GM18508 (cell line): ENCODE data around the gene LIMS2.

Experiments
- ATAC-seq: cut with Tn5 transposase; IDR thresholded peaks from one replicate; pipeline ENCODE4 v1.9.1; 2021; ENCODE audit warnings: moderate number of reproducible peaks; ENCODE audit not compliant: insufficient read depth, unreplicated experiment

LIMS2 gene

GRCh38 chr2:127637236-127637630, 38.1 kb downstream of the LIMS2 start:
- no peak for ATAC-seq

GRCh38 chr2:127636248-127637235, 38.8 kb downstream of the LIMS2 start:
- no peak for ATAC-seq

- no peak for ATAC-seq
These were observed 39.7 kb downstream of the LIMS2 start for GRCh38 chr2:127635380-127636237.

GRCh38 chr2:127634626-127635379, 40.5 kb downstream of the LIMS2 start:
- no peak for ATAC-seq

DNA sequence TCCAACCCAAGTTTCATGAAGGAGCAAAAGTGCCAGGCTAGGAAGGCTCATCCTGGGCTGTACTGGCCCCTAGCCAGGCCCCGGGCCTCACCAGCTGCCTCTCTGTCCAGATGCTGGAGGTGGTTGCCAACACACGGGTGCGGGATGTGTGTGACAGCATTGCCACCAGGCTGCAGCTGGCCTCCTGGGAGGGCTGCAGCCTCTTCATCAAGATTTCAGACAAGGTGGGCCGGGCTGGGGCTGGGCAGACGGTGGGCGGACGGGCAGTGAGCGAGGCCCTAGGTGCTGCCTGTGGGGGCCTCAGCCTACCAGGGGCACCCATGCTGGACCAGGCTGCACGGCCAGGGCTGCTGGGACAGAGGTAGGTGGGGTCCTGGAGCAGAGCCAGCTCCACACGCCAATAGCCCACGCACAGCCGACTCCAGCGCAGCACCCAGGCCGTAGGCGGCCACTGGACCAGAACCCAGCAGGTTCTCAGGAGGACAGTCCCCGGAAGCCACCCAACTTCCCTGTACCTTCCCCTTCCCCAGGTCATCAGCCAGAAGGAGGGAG, 41.2 kb downstream of the LIMS2 start:
- no peak for ATAC-seq

DNA sequence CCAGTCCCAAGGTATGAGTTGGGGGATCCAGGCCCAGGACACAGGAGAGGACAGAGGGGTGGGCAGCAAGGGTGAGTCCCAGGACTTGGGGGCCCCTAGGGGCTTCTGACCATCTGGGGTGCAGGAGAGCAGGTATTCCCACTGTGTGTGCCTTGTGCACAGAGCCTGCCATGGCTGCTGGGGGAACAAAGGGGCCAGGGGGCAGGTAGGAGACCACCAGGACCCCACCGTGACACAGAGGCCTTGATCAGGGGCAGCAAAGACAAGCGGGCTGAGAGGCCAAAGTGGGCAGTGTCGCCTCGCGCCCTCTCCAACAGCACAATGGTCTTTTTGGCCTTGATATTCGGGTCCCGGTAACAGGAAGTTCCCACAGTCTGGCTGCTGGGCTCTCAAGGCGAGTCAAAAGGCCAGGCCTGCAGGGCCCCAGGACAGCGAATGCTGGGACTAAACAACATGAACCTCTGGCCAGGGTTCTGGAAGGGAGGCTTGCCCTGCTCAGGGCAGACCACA, 41.7 kb downstream of the LIMS2 start:
- ATAC-seq = no peak

- ATAC-seq = no peak
These were observed 42.5 kb downstream of the LIMS2 start for GRCh38 chr2:127632592-127633489.

- no peak for ATAC-seq
These were observed 43.2 kb downstream of the LIMS2 start for GRCh38 chr2:127631997-127632581.

- no peak for ATAC-seq
These were observed 43.8 kb downstream of the LIMS2 start for GRCh38 chr2:127631541-127631996.

DNA sequence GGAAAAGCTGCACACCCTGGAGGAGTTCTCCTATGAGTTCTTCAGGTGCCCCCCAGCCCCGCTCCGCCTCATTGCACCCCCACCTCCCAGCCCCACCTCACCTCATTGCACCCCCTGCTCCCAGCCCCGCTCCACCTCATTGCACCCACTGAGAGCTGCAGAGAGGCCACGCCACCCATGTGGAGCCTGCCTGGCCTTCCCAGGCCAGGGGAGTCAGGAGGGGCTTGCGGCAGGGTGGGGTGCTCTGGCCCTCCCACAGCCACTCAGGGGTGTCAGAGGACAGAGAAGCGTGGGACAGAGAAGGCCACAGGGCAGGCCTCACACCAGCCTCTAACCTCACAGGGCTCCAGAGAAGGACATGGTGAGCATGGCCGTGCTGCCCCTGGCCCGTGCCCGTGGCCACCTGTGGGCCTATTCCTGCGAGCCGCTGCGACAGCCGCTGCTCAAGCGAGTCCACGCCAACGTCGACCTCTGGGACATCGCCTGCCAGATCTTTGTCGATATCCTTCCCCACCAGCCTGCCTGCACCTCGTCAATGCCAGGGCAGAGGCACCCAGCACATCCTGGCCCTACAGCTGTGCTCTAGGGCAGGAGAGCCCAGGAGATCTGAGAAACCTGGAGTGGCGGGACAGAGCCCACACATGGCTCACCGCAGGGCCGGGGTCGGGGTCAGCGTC, 44.3 kb downstream of the LIMS2 start:
- no peak for ATAC-seq

DNA sequence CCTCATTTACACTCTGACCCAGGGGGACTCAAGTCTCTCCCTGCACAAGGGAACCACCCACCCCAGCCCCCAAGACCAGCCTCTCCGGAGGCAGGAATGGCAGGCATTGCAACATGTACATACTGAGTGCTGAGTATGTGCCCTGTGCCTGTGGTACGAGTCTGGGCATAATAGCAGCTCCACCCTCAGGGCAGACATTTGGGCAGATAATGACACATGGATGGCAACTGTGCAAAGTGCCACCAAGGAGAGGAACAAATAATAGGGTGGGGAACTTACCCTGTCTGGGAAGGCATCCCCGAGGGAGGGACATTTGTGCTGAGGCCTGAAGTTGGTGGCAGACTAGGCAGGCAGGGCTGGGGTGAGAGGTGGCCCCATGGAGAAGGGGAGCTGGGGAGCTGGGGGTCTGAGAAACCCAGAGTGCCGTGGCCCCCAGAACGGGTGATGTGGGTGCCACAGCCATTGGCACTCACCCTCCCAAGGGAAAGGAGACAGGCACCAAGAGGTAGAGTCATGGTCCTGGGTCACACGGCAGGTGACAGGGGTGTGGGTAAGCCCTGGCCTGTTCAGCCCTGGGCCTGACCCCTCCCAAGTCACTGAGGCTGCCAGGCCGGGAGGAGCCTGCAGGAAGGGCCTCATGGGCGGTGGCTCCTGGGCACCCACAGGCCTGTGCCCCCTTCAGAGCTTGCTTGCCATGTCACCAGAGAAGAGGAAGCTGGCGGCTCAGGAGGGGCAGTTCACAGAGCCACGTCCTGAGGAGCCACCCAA, 45.0 kb downstream of the LIMS2 start:
- no peak for ATAC-seq

- ATAC-seq = no peak
These were observed 45.7 kb downstream of the LIMS2 start for GRCh38 chr2:127629637-127630036.

DNA sequence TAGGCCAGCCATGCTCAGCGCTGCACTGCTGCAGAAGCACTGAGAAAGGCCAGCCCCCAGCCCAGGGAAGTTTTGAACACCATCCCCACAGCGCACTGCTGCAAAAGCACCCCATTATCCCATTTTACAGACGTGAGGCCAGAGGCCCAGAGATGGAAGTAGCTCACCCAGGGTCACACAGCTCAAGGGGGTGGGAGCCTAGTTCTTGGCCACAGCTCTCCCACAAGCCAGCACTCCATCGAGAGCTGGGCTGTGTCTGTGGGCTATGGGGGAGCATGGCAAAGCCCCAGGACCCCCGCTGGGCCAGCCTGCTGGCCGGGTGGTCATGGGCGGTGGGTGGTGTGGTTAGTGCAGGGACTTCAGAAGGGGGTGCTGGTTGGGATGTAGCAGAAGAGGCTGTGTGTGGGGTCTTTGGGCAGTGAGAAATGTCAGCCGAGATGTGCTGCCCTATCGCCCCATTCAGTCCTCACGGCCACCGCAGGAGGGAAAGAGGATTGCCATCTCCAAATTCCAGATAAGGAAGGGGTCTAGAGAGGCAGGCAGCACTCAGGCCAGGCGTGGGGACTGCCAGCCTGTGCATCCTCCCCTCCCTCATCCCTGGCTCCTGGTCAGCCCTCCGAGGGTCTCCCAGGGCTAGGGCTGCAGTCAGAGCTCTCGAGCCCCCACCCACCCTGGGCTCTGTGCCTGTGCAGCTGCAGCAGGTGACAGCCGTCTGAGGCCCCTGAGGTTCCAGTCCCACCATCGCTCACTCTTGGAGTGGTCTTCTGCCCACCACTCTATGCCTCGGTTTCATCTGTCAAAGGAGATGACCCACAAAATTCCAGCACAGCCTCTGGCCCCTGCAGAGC, 46.3 kb downstream of the LIMS2 start:
- ATAC-seq = no peak

- no peak for ATAC-seq
These were observed 47.4 kb downstream of the LIMS2 start for GRCh38 chr2:127627740-127628571.

- ATAC-seq = no peak
These were observed 48.2 kb downstream of the LIMS2 start for GRCh38 chr2:127626917-127627739.
